Measurements from ENCODE around the gene KCNS1. TPM values are rescaled to one million over a fixed set of nuclear protein-coding genes. Genes with fewer than 3 reads are reported as not detected.

KCNS1 gene
- total RNA-seq, 1 experiment from 2014 or later: not detected

DNA sequence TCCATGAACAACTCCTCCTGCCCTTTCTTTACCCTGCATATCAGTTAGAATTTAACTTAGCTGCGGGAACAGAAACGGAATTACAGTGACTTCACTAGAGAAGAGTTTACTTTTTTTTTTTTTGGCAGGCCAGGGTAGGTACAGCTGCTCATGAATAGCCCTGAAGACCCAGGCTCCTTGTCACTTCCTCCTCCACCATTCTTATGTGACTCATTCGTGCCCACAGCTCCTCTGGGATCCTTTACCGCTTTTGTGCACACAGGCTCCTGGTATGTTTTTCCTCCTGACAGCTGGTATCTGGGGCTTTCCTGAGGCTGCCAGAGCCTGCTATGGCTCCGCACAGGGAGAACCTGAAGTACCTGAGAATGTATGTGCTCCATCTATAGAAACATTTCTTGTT, 3.9 kb upstream of the KCNS1 start:
- Histone ChIP-seq H3K4me1 (ENCODE audit: control insufficient read depth in 1 of 2, insufficient read depth in 2 of 2, low read length in 2 of 2) (no peaks in the 10 kb centered on the region), H3K9me2 (ENCODE audit: insufficient read depth) (no peaks in the 10 kb centered on the region), H3K36me3 (ENCODE audit: control insufficient read depth in 1 of 2, insufficient read depth in 2 of 2, low read length in 2 of 2) (no peaks in the 10 kb centered on the region), H2AFZ (ENCODE audit: low read depth, low read length, poor library complexity, severe bottlenecking) (no peak overlapping the region), H4K20me1 (ENCODE audit: insufficient read depth) (no peaks in the 10 kb centered on the region), H3K27ac (ENCODE audit: low read depth, low read length) (no peak overlapping the region), H3K4me2 (ENCODE audit: low read length) (no peak overlapping the region), H3K9me3 (ENCODE audit: control insufficient read depth in 1 of 2, insufficient read depth in 1 of 2, low read depth in 1 of 2, low read length in 2 of 2) (no peaks in the 10 kb centered on the region), H3K9ac (ENCODE audit: low read length) (no peak overlapping the region), H3K4me3 (replicated peaks in 1 of 2; ENCODE audit: low read depth in 1 of 2, low read length in 2 of 2) (no peak overlapping the region), H3K27me3 (ENCODE audit: insufficient read depth, low read length) (no peaks in the 10 kb centered on the region; the same call in 1 of the 2 replicates), H3K79me2 (ENCODE audit: insufficient read depth, low read length) (no peaks in the 10 kb centered on the region)
- ChIA-PET CTCF (interaction anchor here (1.0 to 1.1 kb wide), 2 partner anchors 8 to 9 kb away, joined by 3 read pairs; no protein-coding TSS in a partner anchor), POLR2A (no interaction called here), RAD21 (ENCODE audit: low non-redundant PET in 1 of 2, low total read pairs in 2 of 2, uncharacterized antibody in 2 of 2, unreplicated experiment in 2 of 2) (no interaction called here)
- BruUV-seq (replicated peaks): no TSS peak
- TF ChIP-seq, protein P1, sequence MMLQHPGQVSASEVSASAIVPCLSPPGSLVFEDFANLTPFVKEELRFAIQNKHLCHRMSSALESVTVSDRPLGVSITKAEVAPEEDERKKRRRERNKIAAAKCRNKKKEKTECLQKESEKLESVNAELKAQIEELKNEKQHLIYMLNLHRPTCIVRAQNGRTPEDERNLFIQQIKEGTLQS (IDR thresholded peaks at IDR 0.05): no peak
- TF ChIP-seq YY1 (IDR thresholded peaks at IDR 0.05; ENCODE audit: extremely low read depth, insufficient replicate concordance, low read depth, low read length): no peak
- TF ChIP-seq EZH2phosphoT487 (IDR thresholded peaks at IDR 0.05; ENCODE audit: borderline replicate concordance): no peak
- TF ChIP-seq SRF (IDR thresholded peaks at IDR 0.05; ENCODE audit: low read depth): no peak
- no peak for TF ChIP-seq ZNF274 (IDR thresholded peaks at IDR 0.05; ENCODE audit: low read depth, low read length)
- TF ChIP-seq, protein P2, sequence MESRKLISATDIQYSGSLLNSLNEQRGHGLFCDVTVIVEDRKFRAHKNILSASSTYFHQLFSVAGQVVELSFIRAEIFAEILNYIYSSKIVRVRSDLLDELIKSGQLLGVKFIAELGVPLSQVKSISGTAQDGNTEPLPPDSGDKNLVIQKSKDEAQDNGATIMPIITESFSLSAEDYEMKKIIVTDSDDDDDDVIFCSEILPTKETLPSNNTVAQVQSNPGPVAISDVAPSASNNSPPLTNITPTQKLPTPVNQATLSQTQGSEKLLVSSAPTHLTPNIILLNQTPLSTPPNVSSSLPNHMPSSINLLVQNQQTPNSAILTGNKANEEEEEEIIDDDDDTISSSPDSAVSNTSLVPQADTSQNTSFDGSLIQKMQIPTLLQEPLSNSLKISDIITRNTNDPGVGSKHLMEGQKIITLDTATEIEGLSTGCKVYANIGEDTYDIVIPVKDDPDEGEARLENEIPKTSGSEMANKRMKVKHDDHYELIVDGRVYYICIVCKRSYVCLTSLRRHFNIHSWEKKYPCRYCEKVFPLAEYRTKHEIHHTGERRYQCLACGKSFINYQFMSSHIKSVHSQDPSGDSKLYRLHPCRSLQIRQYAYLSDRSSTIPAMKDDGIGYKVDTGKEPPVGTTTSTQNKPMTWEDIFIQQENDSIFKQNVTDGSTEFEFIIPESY (IDR thresholded peaks at IDR 0.05; ENCODE audit: extremely low read depth, insufficient replicate concordance, low read length): no peak
- TF ChIP-seq EGR1 (IDR thresholded peaks at IDR 0.05; ENCODE audit: low read depth): no peak
- no peak for TF ChIP-seq SP1 (IDR thresholded peaks at IDR 0.05; ENCODE audit: low read depth)
- no peak for TF ChIP-seq CBX3 (IDR thresholded peaks at IDR 0.05; ENCODE audit: low read depth)
- no peak for TF ChIP-seq TCF7L2 (IDR thresholded peaks at IDR 0.05; ENCODE audit: borderline replicate concordance, extremely low read depth, insufficient read depth, insufficient read length)
- no peak for TF ChIP-seq ELF1 (IDR thresholded peaks at IDR 0.05; ENCODE audit: borderline replicate concordance, low read depth)
- no peak for TF ChIP-seq EZH2 (IDR thresholded peaks at IDR 0.05)
- TF ChIP-seq CEBPB (IDR thresholded peaks at IDR 0.05; ENCODE audit: low read depth): no peak
- TF ChIP-seq, protein P3, sequence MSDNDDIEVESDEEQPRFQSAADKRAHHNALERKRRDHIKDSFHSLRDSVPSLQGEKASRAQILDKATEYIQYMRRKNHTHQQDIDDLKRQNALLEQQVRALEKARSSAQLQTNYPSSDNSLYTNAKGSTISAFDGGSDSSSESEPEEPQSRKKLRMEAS (IDR thresholded peaks at IDR 0.05): no peak
- TF ChIP-seq SIN3A (IDR thresholded peaks at IDR 0.05; ENCODE audit: low read depth): no peak
- TF ChIP-seq, protein P4, sequence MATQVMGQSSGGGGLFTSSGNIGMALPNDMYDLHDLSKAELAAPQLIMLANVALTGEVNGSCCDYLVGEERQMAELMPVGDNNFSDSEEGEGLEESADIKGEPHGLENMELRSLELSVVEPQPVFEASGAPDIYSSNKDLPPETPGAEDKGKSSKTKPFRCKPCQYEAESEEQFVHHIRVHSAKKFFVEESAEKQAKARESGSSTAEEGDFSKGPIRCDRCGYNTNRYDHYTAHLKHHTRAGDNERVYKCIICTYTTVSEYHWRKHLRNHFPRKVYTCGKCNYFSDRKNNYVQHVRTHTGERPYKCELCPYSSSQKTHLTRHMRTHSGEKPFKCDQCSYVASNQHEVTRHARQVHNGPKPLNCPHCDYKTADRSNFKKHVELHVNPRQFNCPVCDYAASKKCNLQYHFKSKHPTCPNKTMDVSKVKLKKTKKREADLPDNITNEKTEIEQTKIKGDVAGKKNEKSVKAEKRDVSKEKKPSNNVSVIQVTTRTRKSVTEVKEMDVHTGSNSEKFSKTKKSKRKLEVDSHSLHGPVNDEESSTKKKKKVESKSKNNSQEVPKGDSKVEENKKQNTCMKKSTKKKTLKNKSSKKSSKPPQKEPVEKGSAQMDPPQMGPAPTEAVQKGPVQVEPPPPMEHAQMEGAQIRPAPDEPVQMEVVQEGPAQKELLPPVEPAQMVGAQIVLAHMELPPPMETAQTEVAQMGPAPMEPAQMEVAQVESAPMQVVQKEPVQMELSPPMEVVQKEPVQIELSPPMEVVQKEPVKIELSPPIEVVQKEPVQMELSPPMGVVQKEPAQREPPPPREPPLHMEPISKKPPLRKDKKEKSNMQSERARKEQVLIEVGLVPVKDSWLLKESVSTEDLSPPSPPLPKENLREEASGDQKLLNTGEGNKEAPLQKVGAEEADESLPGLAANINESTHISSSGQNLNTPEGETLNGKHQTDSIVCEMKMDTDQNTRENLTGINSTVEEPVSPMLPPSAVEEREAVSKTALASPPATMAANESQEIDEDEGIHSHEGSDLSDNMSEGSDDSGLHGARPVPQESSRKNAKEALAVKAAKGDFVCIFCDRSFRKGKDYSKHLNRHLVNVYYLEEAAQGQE (IDR thresholded peaks at IDR 0.05; ENCODE audit: low read depth): no peak
- TF ChIP-seq ZFX (IDR thresholded peaks at IDR 0.05): no peak
- TF ChIP-seq POLR2A (IDR thresholded peaks at IDR 0.05; ENCODE audit: borderline replicate concordance, extremely low read depth, insufficient read depth, insufficient read length): no peak
- no peak for TF ChIP-seq POLR2AphosphoS5 (IDR thresholded peaks at IDR 0.05; ENCODE audit: low read depth, low read length)
- no peak for TF ChIP-seq FOSL1 (IDR thresholded peaks at IDR 0.05; ENCODE audit: low read depth)
- intact Hi-C loops (cut with micrococcal nuclease): no loop called here
- no peak for ATAC-seq
- no peak for DNase-seq (ENCODE audit: low read depth, low spot score)

Measured in HCT116 (cell line).